ENCODE results near the gene URB1. TPM values are rescaled to one million over a fixed set of nuclear protein-coding genes. Genes with fewer than 3 reads are reported as not detected.

URB1 gene
- total and polyA plus RNA-seq, 2 experiments from 2014 or later: 7.7 to 44.1 TPM

GRCh38 chr21:32356874-32357395, 35.9 kb downstream of the URB1 start (continued):
- no peak for TF ChIP-seq ZNF462 (CRISPR knock-in tag; IDR thresholded peaks at IDR 0.05)
- no peak for TF ChIP-seq ZNF331 (CRISPR knock-in tag; IDR thresholded peaks at IDR 0.05; ENCODE audit: low read depth)
- TF ChIP-seq EZH2phosphoT487 (IDR thresholded peaks at IDR 0.05; ENCODE audit: unreplicated experiment): no peak
- no peak for TF ChIP-seq CTCF (conservative IDR thresholded peaks at IDR 0.05; ENCODE audit: low read depth in 2 of 2)
- TF ChIP-seq ETS1 (IDR thresholded peaks at IDR 0.05): no peak
- TF ChIP-seq POLR2AphosphoS5 (IDR thresholded peaks at IDR 0.05; ENCODE audit: low read depth): no peak
- no peak for TF ChIP-seq CREB1 (CRISPR knock-in tag; IDR thresholded peaks at IDR 0.05; ENCODE audit: low read depth)
- no peak for TF ChIP-seq STAT1 (IDR thresholded peaks at IDR 0.05; ENCODE audit: unreplicated experiment)
- no peak for TF ChIP-seq ZNF114 (CRISPR knock-in tag; IDR thresholded peaks at IDR 0.05)
- TF ChIP-seq EZH2 (IDR thresholded peaks at IDR 0.05; ENCODE audit: low read depth, unreplicated experiment): no peak
- TF ChIP-seq JUNB (IDR thresholded peaks at IDR 0.05; ENCODE audit: unreplicated experiment): no peak
